Ovary (tissue), 9 donors: ENCODE data around the gene SLIT3. TPM values are rescaled to one million over a fixed set of nuclear protein-coding genes. Genes with fewer than 3 reads are reported as not detected.

Experiments used
- DNase-seq, 5 donors: peaks; one replicate each; pipeline ENCODE4 v3.0.0-alpha.2; 2019 to 2020
- H3K27ac ChIP-seq, 2 donors: fragments of 200-600 bp; one replicate each; pipeline versions ENCODE4 v1.5.1 to v1.8.0; 2019 to 2022
- H3K27me3 ChIP-seq: fragments of 200-600 bp; one replicate; pipeline ENCODE4 v1.8.0; 2022
- H3K36me3 ChIP-seq: fragments of 200-600 bp; sonication (generic); one replicate; pipeline ENCODE4 v1.5.1; 2019
- H3K4me1 ChIP-seq: one replicate; pipeline ENCODE4 v1.8.1; 2013; ENCODE audit warnings: mild to moderate bottlenecking, moderate library complexity; ENCODE audit not compliant: insufficient read depth
- H3K4me3 ChIP-seq: fragments of 200-600 bp; sonication (generic); one replicate; pipeline ENCODE4 v1.5.1; 2017
- H3K9me3 ChIP-seq, 2 donors: fragments of 200-600 bp in 1 of 2; sonication (generic) in 1 of 2; one replicate each; pipeline versions ENCODE4 v1.5.1 to v1.8.1; 2013 to 2019; ENCODE audit warnings: mild to moderate bottlenecking in 1 of 2, moderate library complexity in 1 of 2
- CTCF ChIP-seq, 3 donors: fragments of 450-650 bp in 2 of 3; fragments of 200-600 bp in 1 of 3; IDR thresholded peaks; one replicate each; pipeline versions ENCODE4 v1.5.1 to v1.8.0; 2016 to 2022; ENCODE audit warnings: antibody characterized with exemption in 3 of 3, mild to moderate bottlenecking in 1 of 3
- EP300 ChIP-seq: sonication (generic); formaldehyde crosslinking; IDR thresholded peaks from one replicate; pipeline ENCODE4 v1.6.1; 2017; ENCODE audit warnings: antibody characterized with exemption
- POLR2A ChIP-seq: fragments of 450-650 bp; IDR thresholded peaks from one replicate; pipeline ENCODE4 v1.6.1; 2017; ENCODE audit warnings: antibody characterized with exemption, mild to moderate bottlenecking, moderate library complexity
- WGBS, 3 donors: extraction: QIAGEN DNeasy Blood & Tissue Kit in 1 of 3; methylation state at CpG; one replicate each; pipeline versions ENCODE4 v1.1.5 to v1.1.7; 2013 to 2017; 5-methylcytosine and 5-hydroxymethylcytosine counted together
- intact Hi-C, 4 donors: fragments of 100-400 bp; cut with DNase I; formaldehyde crosslinking; loops; one replicate each; pipeline versions ENCODE4 v1.11.0 to v1.15.1; 2022 to 2023
- polyA plus RNA-seq, 2 donors: library from polyadenylated mRNA; stranded (reverse); fragments of 200-250 nt in 1 of 2; fragments of 350-450 nt in 1 of 2; fragmentation: Illumina TruSeq in 1 of 2; extraction: RNeasy Lipid Tissue Mini Kit (QIAGEN cat#74804) in 1 of 2; gene quantifications; one replicate each; pipeline ENCODE4 v1.2.3, GENCODE V29; 2013 to 2014
- total RNA-seq, 7 donors: library from RNA; depleted of rRNA in 2 of 7; stranded (reverse); fragments of >200 nt in 2 of 7; fragmentation: NEBNext Ultra II Directional in 3 of 7; extraction: Animal tissue kit (Norgen Biotek cat#: 25700) in 3 of 7; gene quantifications; one replicate each; pipeline versions ENCODE4 v1.1.0 to v1.2.4, GENCODE V29; 2016 to 2023
- donor health status: DM: no; HTN: no; CAD: no; lungs with moderate emphysema.
- donor health status: DM: no; HTN: no; CAD: no.
- donor health status: Bipolar disorder and iron deficiency.
- donor health status: DM: yes; HTN: yes; CAD: no.
- donor health status: DM: no; HTN: no; CAD: no.
- donor health status: DM: yes; HTN: yes; CAD: no.

SLIT3 gene
- total and polyA plus RNA-seq, 9 donors = 10.3 to 106 (median 24.4) TPM

GRCh38 chr5:169157064-169157463 lies 143.9 kb downstream of the SLIT3 start:
- DNase-seq = no peak
- Histone ChIP-seq H3K27me3 (no peaks in the 10 kb centered on the region), H3K27ac (no peak overlapping the region), H3K36me3 (no peaks in the 10 kb centered on the region), H3K9me3 (no peaks in the 10 kb centered on the region), H3K4me3 (no peak overlapping the region), H3K4me1 (peaks cover 6% of the 10 kb centered on the region)
- 79 to 90% (median 82%) methylated on average over 1 of the region's 1 CpG for WGBS, 3 donors
- TF ChIP-seq POLR2A (no peak), EP300 (no peak), CTCF (IDR thresholded peaks at IDR 0.05) (no peak)
- intact Hi-C loops = no loop called here

- H3K4me3 ChIP-seq = no peak overlapping the region
- no peaks in the 10 kb centered on the region for H3K27me3 ChIP-seq
- no peaks in the 10 kb centered on the region for H3K36me3 ChIP-seq
- no peaks in the 10 kb centered on the region for H3K9me3 ChIP-seq
- no peaks in the 10 kb centered on the region for H3K4me1 ChIP-seq
- no peak overlapping the region for H3K27ac ChIP-seq
- DNase-seq = no peak
- TF ChIP-seq CTCF (IDR thresholded peaks at IDR 0.05) = no peak
- no peak for TF ChIP-seq EP300
- no peak for TF ChIP-seq POLR2A
- intact Hi-C loops = no loop called here
- WGBS, 3 donors = 65 to 76% (median 73%) methylated on average over 2 of the region's 2 CpGs
Observed at GRCh38 chr5:169154679-169155078, 146.3 kb downstream of the SLIT3 start.

- Histone ChIP-seq H3K27ac (no peak overlapping the region), H3K4me3 (no peak overlapping the region), H3K4me1 (no peaks in the 10 kb centered on the region), H3K9me3 (no peaks in the 10 kb centered on the region), H3K27me3 (no peaks in the 10 kb centered on the region), H3K36me3 (no peaks in the 10 kb centered on the region)
- 5 to 15% (median 7%) methylated on average over 2 of the region's 2 CpGs for whole genome bisulfite sequencing, 3 donors
- intact Hi-C loops = no loop called here
- TF ChIP-seq EP300 (no peak), POLR2A (no peak), CTCF (IDR thresholded peaks at IDR 0.05) (no peak)
- peak in 3 of 5 donors; percentile 15 to 50 (median 44) for DNase-seq
Observed at GRCh38 chr5:169153405-169153804, 147.5 kb downstream of the SLIT3 start.

DNA sequence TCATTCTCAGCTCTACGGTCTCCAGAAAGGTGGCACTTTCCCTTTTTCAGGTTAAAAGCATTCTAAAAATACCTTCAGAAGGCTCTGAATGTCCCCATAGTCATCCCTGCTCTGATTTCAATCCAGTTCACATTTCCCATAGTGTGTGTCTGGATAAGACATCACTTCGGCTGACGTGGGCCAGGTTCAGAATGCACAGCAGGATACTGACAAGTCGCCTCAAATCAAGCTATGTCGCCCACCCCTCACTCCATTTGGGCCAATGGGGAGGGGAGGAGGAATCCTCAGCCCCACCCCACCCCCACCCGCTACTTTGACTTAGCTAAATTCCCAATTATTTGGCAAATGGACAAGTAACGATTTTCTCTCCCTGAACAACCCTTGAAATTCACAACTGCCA lies 148.0 kb downstream of the SLIT3 start:
- Histone ChIP-seq H3K4me1 (no peaks in the 10 kb centered on the region), H3K9me3 (no peaks in the 10 kb centered on the region), H3K36me3 (no peaks in the 10 kb centered on the region), H3K27ac (peak overlapping the region in 1 of 2 donors; percentile 31), H3K27me3 (no peaks in the 10 kb centered on the region), H3K4me3 (no peak overlapping the region)
- DNase-seq = no peak
- TF ChIP-seq POLR2A (no peak), EP300 (no peak), CTCF (IDR thresholded peaks at IDR 0.05) (no peak)
- intact Hi-C loops = no loop called here
- 77 to 81% (median 78%) methylated on average over 7 of the region's 7 CpGs for WGBS, 3 donors

GRCh38 chr5:169152453-169152852 lies 148.5 kb downstream of the SLIT3 start:
- no peaks in the 10 kb centered on the region for H3K27me3 ChIP-seq
- WGBS, 3 donors = 76 to 89% (median 86%) methylated on average over 8 of the region's 8 CpGs
- no peaks in the 10 kb centered on the region for H3K9me3 ChIP-seq
- intact Hi-C loops = no loop called here
- H3K27ac ChIP-seq = peak overlapping the region in 1 of 2 donors; percentile 31
- no peaks in the 10 kb centered on the region for H3K4me1 ChIP-seq
- DNase-seq = no peak
- no peak for TF ChIP-seq POLR2A
- no peak for TF ChIP-seq EP300
- no peak for TF ChIP-seq CTCF (IDR thresholded peaks at IDR 0.05)
- no peak overlapping the region for H3K4me3 ChIP-seq
- no peaks in the 10 kb centered on the region for H3K36me3 ChIP-seq
